Smooth muscle cell (in vitro differentiated cells): ENCODE data around the gene CCDC192. TPM values are rescaled to one million over a fixed set of nuclear protein-coding genes. Genes with fewer than 3 reads are reported as not detected.

Source experiments
- DNase-seq: peaks from one replicate; lab custom pipeline; 2025; ENCODE audit not compliant: unreplicated experiment; lab: John Stamatoyannopoulos, UW
- H2AFZ ChIP-seq: fragments of 200-600 bp; sonication (generic); 2 replicates; pipeline ENCODE4 v1.6.0; 2016; ENCODE audit warnings: antibody characterized with exemption, low read depth, mild to moderate bottlenecking
- H3F3A ChIP-seq: fragments of 200-600 bp; sonication (generic); 2 replicates; pipeline ENCODE4 v1.6.0; 2017; ENCODE audit warnings: antibody characterized with exemption, low read depth
- H3K27ac ChIP-seq: fragments of 200-600 bp; sonication (generic); 2 replicates; pipeline ENCODE4 v1.5.1; 2016; ENCODE audit warnings: low read depth, mild to moderate bottlenecking
- H3K27me3 ChIP-seq: fragments of 200-600 bp; sonication (generic); 2 replicates; pipeline ENCODE4 v1.6.1; 2016; ENCODE audit warnings: low read depth, mild to moderate bottlenecking
- H3K36me3 ChIP-seq: fragments of 200-600 bp; sonication (generic); 2 replicates; pipeline ENCODE4 v1.5.1; 2016; ENCODE audit warnings: low read depth
- H3K4me1 ChIP-seq: fragments of 200-600 bp; sonication (generic); 2 replicates; pipeline ENCODE4 v1.5.1; 2016; ENCODE audit warnings: low read depth
- H3K4me2 ChIP-seq: fragments of 200-600 bp; sonication (generic); 2 replicates; pipeline ENCODE4 v1.6.0; 2016; ENCODE audit warnings: mild to moderate bottlenecking
- H3K4me3 ChIP-seq: fragments of 200-600 bp; sonication (generic); 2 replicates; pipeline ENCODE4 v1.5.1; 2016; ENCODE audit warnings: mild to moderate bottlenecking
- H3K79me2 ChIP-seq: fragments of 200-600 bp; sonication (generic); 2 replicates; pipeline ENCODE4 v1.6.0; 2016; ENCODE audit warnings: low read depth, mild to moderate bottlenecking
- H3K9ac ChIP-seq: fragments of 200-600 bp; sonication (generic); 2 replicates; pipeline ENCODE4 v1.6.0; 2016; ENCODE audit warnings: low read depth
- H3K9me3 ChIP-seq: fragments of 200-600 bp; sonication (generic); replicated peaks from 2 replicates; pipeline ENCODE4 v1.5.1; 2016; ENCODE audit warnings: low read depth
- H4K20me1 ChIP-seq: fragments of 200-600 bp; sonication (generic); 2 replicates; pipeline ENCODE4 v1.6.0; 2016; ENCODE audit warnings: low read depth
- WGBS: methylation state at CpG from one replicate; pipeline ENCODE4 v1.1.7; 2016; ENCODE audit warnings: low lambda C conversion rate; 5-methylcytosine and 5-hydroxymethylcytosine counted together
- polyA plus RNA-seq: library from polyadenylated mRNA; unstranded; fragments of >200 nt; fragmentation: Nextera tagmentation; extraction: Ambion mirVana; gene quantifications from 2 replicates; pipeline ENCODE4 v1.2.1, GENCODE V29; 2016
- total RNA-seq: library from RNA; depleted of rRNA; stranded (reverse); fragments of >200 nt; gene quantifications from 2 replicates; pipeline ENCODE4 v1.2.3, GENCODE V29; 2014
- TF ChIP-seq, protein P1 (sequence below): fragments of 200-600 bp; sonication (generic); IDR thresholded peaks from 2 replicates; pipeline ENCODE4 v1.5.1; 2017; ENCODE audit warnings: borderline replicate concordance, mild to moderate bottlenecking, antibody characterized with exemption; ENCODE audit not compliant: insufficient read depth, poor library complexity, severe bottlenecking

Gene CCDC192
- total and polyA plus RNA-seq, 2 experiments from 2014 or later, result not detected

DNA sequence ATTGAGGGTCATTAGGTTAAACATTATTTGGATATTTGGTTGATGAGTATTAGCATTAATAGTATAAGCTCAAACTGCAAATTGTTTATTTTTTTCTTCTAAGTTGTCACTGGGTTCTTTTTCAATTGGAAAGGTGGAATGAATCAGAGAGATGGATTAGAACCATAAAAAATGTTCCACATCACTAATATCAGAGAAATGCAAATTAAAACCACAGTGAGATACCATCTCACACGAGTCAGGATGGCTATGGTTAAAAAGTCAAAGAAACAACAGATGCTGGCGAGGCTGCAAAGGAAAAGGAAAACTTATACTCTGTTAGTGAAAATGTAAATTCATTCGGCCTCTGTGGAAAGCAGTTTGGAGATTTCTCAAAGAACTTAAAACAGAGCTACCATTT, 122.8 kb downstream of the CCDC192 start:
- H3K4me3 ChIP-seq, result no peak overlapping the region
- no peak overlapping the region for H3K4me2 ChIP-seq
- no peaks in the 10 kb centered on the region for H3K27me3 ChIP-seq
- no peak for DNase-seq
- WGBS, result 64% methylated on average over 3 of the region's 3 CpGs
- no peaks in the 10 kb centered on the region for H3K9me3 ChIP-seq
- H2AFZ ChIP-seq, result no peak overlapping the region
- TF ChIP-seq, protein P1, sequence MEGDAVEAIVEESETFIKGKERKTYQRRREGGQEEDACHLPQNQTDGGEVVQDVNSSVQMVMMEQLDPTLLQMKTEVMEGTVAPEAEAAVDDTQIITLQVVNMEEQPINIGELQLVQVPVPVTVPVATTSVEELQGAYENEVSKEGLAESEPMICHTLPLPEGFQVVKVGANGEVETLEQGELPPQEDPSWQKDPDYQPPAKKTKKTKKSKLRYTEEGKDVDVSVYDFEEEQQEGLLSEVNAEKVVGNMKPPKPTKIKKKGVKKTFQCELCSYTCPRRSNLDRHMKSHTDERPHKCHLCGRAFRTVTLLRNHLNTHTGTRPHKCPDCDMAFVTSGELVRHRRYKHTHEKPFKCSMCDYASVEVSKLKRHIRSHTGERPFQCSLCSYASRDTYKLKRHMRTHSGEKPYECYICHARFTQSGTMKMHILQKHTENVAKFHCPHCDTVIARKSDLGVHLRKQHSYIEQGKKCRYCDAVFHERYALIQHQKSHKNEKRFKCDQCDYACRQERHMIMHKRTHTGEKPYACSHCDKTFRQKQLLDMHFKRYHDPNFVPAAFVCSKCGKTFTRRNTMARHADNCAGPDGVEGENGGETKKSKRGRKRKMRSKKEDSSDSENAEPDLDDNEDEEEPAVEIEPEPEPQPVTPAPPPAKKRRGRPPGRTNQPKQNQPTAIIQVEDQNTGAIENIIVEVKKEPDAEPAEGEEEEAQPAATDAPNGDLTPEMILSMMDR, result no peak
- no peak overlapping the region for H3K27ac ChIP-seq
- H3K79me2 ChIP-seq, result no peaks in the 10 kb centered on the region
- no peaks in the 10 kb centered on the region for H4K20me1 ChIP-seq
- H3F3A ChIP-seq, result no peaks in the 10 kb centered on the region
- no peaks in the 10 kb centered on the region for H3K36me3 ChIP-seq
- no peak overlapping the region for H3K9ac ChIP-seq
- no peaks in the 10 kb centered on the region for H3K4me1 ChIP-seq

DNA sequence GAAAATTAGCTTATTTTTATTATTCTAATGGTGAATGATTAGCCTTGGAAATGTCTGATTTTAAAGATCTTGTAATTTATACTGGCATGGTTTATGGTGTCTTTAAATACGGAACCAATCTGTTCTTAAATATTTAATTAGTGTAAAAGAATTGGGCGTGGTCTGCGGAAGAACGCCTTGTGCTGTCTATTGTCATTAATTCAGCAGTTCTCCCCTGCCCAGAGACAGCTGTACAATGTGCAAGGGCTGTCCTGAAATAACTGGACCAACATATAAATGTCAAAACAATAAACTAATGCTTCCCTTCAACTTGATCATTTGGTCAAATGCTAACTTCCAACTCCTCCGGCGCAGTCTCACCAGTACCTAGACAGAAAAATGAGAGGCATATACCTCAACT, 124.3 kb downstream of the CCDC192 start:
- no peaks in the 10 kb centered on the region for H3K79me2 ChIP-seq
- H2AFZ ChIP-seq, result no peak overlapping the region
- H3K36me3 ChIP-seq, result no peaks in the 10 kb centered on the region
- 92% methylated on average over 6 of the region's 6 CpGs for WGBS
- TF ChIP-seq, protein P1, result no peak
- H3K4me3 ChIP-seq, result no peak overlapping the region
- no peaks in the 10 kb centered on the region for H3K4me1 ChIP-seq
- H3K27me3 ChIP-seq, result no peaks in the 10 kb centered on the region
- H3K9ac ChIP-seq, result no peak overlapping the region
- H3K27ac ChIP-seq, result no peak overlapping the region
- no peaks in the 10 kb centered on the region for H4K20me1 ChIP-seq
- H3F3A ChIP-seq, result no peaks in the 10 kb centered on the region
- no peak overlapping the region for H3K4me2 ChIP-seq
- H3K9me3 ChIP-seq, result no peaks in the 10 kb centered on the region
- DNase-seq, result no peak

DNA sequence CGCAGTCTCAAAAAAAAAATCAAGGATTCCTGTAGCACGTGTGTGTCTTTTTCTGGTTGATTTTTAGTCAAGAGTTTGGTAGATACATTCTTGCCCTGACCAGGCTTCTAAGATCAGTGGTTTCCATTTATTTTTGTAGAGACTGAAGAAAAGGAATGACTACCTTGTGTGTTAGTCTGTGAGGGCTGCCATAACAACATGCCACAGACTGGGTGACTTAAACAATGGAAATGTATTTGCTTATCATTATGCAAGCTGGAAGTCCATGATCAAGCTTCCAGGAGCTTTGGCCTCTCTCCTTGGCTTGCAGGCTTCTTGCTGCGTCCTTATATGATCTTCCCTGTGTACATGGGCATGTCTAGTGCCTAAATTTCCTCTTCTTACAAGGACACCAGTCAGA, 127.0 kb downstream of the CCDC192 start:
- Histone ChIP-seq H3F3A (no peaks in the 10 kb centered on the region), H3K4me3 (no peak overlapping the region), H3K36me3 (no peaks in the 10 kb centered on the region), H4K20me1 (no peaks in the 10 kb centered on the region), H3K27me3 (no peaks in the 10 kb centered on the region), H3K9ac (no peak overlapping the region), H3K4me2 (no peak overlapping the region), H3K79me2 (no peaks in the 10 kb centered on the region), H3K27ac (no peak overlapping the region), H3K9me3 (no peaks in the 10 kb centered on the region), H3K4me1 (peaks cover 9% of the 10 kb centered on the region), H2AFZ (no peak overlapping the region)
- no peak for DNase-seq
- 88% methylated on average over 3 of the region's 3 CpGs for WGBS
- TF ChIP-seq, protein P1, result no peak

DNA sequence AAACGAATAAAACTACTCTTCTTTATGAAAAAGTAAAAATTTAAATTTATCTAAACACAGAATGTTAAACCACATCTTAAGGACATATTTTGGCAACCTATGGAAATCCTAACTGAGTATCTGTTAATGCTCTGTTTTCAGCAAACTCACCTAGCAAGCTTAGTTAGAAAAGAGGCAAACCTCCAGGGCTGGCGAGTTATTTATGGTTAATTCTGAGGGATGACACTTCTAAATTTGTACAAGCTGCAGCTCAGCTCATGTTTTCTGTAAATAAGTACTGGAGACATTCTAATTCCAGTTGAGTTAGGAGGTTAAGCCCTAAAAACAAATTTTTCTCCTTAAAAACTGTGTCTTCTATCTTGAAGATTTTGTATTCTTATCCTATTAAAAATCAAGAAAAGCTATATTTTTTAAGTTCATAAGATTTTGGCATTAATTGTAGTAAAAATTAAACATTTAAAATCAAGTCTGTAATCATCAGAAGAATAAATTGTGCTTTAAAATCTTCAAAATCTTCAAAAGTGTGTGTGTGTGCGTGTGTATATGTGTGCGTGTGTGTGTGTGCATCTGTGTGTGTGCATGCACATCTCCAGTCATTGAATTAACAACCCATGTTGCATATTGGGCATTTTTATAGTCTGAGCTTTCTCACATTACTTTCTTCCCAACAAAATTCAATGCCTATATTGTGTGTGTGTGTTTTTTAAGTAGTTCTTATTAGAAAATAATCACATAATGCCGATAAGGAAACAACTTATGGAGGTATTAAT, 127.8 kb downstream of the CCDC192 start:
- no peaks in the 10 kb centered on the region for H3K79me2 ChIP-seq
- H3K36me3 ChIP-seq, result no peaks in the 10 kb centered on the region
- 88% methylated on average over 5 of the region's 5 CpGs for WGBS
- no peaks in the 10 kb centered on the region for H3K27me3 ChIP-seq
- H3F3A ChIP-seq, result no peaks in the 10 kb centered on the region
- no peak overlapping the region for H3K9ac ChIP-seq
- peak overlapping the region; percentile 44 for H2AFZ ChIP-seq
- no peak overlapping the region for H3K27ac ChIP-seq
- H3K4me1 ChIP-seq, result peaks cover 9% of the 10 kb centered on the region
- no peaks in the 10 kb centered on the region for H4K20me1 ChIP-seq
- H3K4me2 ChIP-seq, result no peak overlapping the region
- no peak overlapping the region for H3K4me3 ChIP-seq
- DNase-seq, result no peak
- TF ChIP-seq, protein P1, result no peak
- no peaks in the 10 kb centered on the region for H3K9me3 ChIP-seq
